ENCODE data around the gene CCDC61.

Gene CCDC61

DNA sequence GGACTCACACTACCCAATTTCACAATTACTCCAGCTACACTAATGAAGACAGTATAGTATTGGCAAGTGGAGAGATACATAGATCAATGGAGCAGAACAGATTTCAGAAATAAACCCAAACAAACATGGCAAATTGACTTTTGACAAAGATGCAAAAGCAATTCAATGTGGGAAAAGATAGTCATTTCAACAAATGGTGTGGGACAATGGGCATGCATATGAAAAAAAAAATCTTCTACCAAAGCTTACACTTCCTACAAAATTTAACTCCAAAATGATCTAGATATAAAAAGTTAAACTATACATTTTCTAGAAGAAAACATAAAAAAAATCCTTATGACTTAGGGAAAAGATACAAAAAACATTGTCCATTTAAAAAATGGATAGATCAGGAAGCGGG, 48.3 kb downstream of the CCDC61 start:
- DNase-seq, result no peak

DNA sequence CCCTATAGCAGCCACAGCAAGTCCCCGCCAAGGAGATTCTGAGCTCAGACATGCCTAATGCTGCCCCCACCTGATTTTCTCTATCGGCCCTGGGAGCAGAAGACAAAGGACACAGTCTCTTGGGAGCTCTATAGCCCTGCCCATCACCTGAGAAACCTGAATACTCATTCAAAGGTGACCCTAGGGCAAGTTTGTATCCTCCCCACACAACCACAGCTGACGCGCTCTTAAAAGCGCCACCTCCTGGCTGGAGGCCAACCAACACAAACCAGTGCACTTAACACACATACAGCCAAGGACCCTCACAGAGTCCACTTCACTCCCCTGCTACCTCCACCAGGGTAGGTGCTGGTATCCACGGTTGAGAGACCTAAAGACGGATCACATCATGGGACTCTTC, 54.3 kb downstream of the CCDC61 start:
- DNase-seq, result no peak

DNA sequence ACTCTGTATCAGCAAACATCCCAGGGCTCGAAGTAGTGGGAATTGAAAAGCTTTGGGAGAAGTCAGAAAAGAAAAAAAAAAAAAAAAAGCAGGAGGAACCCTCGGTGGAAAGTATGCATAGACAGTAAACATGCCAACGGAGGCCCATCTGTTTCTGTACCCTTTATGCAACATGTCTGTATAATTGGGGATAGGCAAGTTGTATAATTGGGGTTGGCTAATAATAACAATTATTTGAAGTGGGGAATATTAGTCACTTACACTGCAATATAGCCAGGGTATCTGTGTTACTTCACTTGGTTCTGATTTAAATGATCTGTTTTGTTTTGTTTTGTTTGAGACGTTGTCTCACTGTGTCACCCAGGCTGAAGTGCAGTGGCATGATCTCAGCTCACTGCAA, 57.6 kb downstream of the CCDC61 start:
- no peak for DNase-seq

DNA sequence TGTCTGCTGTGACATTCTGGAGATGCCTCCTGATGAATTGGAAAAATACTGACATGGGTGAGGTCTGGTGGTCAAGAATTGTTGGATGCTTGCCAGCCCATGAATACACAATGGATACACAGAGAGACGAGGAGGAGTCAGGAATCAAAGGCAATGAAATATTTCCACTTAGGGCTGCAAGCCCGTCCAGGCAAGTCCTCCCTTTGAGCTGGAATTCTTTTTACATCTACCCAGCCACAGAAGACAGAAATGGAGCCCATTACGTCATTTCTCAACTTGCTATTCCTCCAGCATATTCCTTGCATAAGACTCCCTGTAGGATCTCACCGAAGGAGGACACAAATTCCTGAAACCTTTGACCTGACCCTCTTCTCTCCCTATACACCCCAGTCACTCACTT, 61.3 kb downstream of the CCDC61 start:
- DNase-seq, result no peak

DNA sequence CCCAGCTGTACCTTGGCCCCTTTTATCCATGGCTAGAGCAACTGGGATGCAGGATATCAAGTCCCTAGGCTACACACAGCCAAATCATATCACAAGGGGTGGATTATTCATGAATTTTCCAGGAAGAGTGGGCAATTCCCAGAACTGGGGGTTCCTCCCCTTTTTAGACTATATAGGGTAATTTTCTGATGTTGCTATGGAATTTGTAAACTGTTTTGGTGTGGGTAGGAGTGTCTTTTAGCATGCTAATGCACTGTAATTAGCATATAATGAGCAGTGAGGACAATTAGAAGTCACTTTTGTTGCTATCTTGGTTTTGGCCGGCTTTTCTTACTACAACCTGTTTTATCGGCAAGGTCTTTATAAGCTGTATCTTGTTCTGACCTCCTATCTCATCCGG, 63.5 kb downstream of the CCDC61 start:
- DNase-seq, result no peak

DNA sequence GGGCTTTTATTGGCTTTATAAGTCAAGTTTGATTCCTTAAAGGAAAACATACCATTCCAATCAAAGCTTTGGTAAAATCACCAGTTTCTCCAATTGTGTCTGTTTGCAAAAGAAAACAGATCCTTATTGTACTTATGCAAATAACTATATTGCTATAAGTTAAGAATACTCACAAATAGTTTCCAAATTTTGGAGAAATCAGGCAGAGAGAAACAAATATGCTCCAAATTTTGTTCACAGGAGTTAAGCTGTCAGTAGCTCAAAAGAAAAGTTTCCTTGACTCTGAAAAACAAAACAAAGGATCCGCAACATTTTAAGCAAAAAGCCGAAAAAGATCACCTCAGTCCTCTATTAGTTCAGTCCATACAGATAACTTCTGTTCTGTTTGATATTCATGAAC, 64.7 kb downstream of the CCDC61 start:
- no peak for DNase-seq

DNA sequence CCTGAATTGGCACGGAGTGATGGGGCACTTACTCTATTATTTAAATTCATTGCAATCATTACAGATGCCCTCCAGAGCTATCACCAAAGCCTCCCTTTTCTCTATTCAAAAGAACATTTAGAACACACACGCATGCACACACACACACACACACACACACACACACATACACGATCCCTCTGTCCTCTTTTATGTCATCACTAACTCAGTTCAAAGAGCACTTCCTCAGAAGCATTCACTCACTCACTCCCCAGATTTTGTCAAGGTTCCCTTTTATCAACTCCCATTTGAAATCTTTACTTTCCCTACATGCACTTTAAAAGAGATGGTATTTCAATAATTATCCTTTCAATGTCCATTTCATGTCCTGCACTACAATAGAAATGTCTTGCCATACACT, 67.9 kb downstream of the CCDC61 start:
- DNase-seq, result no peak

DNA sequence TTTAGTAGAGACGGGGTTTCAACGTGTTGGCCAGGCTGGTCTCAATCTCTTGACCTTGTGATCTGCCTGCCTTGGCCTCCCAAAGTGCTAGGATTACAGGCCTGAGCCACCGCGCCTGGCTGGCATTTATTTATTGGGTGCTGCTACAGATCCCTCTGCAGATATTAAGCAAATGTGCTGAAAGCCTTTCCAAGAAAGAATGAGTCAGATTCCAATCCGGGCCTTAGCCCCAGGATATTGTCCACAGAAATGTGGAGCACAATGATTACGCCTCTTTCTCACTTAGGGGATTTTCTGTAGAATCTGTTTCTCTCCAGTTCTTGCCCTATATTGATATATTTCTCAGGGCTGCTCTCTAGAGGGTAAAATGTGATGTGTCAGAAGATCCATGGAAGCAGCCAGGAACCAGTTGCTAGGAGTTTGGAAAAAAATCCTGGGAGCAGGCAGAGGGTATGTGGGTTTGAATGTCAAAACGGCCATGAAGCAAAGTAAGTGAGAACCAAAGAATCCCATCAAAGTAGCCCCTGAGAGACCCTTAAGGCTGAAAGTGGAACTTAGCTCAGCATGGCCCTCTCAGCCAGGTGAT, 70.3 kb downstream of the CCDC61 start:
- no peak for DNase-seq

DNA sequence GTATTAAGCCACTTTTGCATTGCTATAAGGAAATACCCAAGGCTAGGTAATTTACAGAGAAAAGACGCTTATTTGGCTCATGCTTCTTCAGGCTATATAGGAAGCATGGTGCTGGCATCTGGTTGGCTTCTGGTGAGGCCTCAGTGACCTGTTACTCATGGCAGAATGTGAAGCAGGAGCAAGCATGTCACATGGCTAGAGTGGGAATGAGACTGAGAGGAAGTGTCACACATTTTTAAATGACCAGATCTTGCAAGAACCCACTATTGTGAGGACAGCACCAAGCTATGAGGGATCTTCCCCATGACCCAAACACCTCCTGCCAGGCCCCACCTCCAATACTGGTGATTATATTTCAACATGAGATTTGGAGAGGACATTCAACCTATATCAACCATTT, 71.2 kb downstream of the CCDC61 start:
- DNase-seq, result no peak

DNA sequence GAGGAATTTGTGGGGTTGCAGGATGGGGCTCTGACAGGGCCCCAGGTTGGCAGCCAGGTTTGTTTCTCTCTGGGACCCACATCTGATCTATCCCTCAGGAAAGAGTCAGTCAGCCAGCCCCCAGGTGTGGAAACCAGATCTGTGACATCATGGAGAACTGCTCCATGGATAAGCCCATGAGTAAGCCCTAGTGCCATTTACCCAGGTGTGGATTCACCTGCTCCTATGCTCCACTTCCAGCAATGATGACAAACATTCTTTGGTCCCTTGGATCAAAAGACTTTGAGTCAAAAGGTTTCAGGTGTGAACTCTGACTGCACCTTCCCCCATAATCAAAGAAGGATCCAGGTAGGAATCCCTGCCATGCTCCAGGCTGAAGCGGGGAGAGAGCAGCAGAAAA, 72.4 kb downstream of the CCDC61 start:
- DNase-seq, result no peak
